ENCODE data around the gene BLVRB. TPM values are rescaled to one million over a fixed set of nuclear protein-coding genes. Genes with fewer than 3 reads are reported as not detected.

BLVRB gene
- total RNA-seq (2021), result 35.1 to 38.5 TPM (median 37.1 TPM) in 3 replicates
- percentile 43 among the genes with signal in this experiment for Bru-seq, nascent RNA
- long read RNA-seq, experiment 1, transcript BLVRB-201 (5 exons, 873 nt), result major isoform, 44 of 45 reads
- long read RNA-seq, experiment 1, partial matches to known transcripts, result 0 of 45 reads
- long read RNA-seq, experiment 1, other reads (novel, unspliced or antisense), result 1 of 45 reads
- long read RNA-seq, experiment 2, transcript BLVRB-201 (5 exons, 873 nt), result major isoform, 47 of 59 reads
- long read RNA-seq, experiment 2, partial matches to known transcripts, result 9 of 59 reads
- long read RNA-seq, experiment 2, other reads (novel, unspliced or antisense), result 1 of 59 reads
- long read RNA-seq, experiment 3, transcript BLVRB-201 (5 exons, 873 nt), result major isoform, 56 of 60 reads
- long read RNA-seq, experiment 3, partial matches to known transcripts, result 1 of 60 reads
- long read RNA-seq, experiment 3, other reads (novel, unspliced or antisense), result 3 of 60 reads

- DNase-seq (ENCODE audit: low spot score), result peak; percentile 100
- peak; percentile 92 for ATAC-seq
- CTCF ChIA-PET, result interaction anchor here (0.5 to 4.7 kb wide), 28 partner anchors 12 to 341 kb away, joined by 3 to 57 read pairs (median 6); partner anchors contain the start of genes LTBP4, SERTAD1 and SERTAD3
- TF ChIP-seq ERG (CRISPR knock-in tag; IDR thresholded peaks at IDR 0.05) (no peak), FOXK1 (CRISPR knock-in tag; IDR thresholded peaks at IDR 0.05) (0 out of 2 replicates have a peak, but pooled peaks have one; percentile 10), NFYB (CRISPR knock-in tag; conservative IDR thresholded peaks at IDR 0.05; ENCODE audit: low read depth) (0 out of 2 replicates have a peak, but pooled peaks have one; percentile 25), ZNF317 (CRISPR knock-in tag; IDR thresholded peaks at IDR 0.05; ENCODE audit: borderline replicate concordance, low read depth) (no peak), ZNF121 (CRISPR knock-in tag; IDR thresholded peaks at IDR 0.05) (no peak), SP1 (CRISPR knock-in tag; conservative IDR thresholded peaks at IDR 0.05) (peak; percentile 87), MXD4 (CRISPR knock-in tag; IDR thresholded peaks at IDR 0.05; ENCODE audit: borderline replicate concordance) (no peak), USF1 (CRISPR knock-in tag; IDR thresholded peaks at IDR 0.05) (peak; percentile 34; the same call in 1 of the 2 replicates), MAX (CRISPR knock-in tag; IDR thresholded peaks at IDR 0.05) (peak; percentile 59), CTCF (IDR thresholded peaks at IDR 0.05) (no peak), FOXP1 (CRISPR knock-in tag; IDR thresholded peaks at IDR 0.05; ENCODE audit: borderline replicate concordance) (peak; percentile 48; the same call in 1 of the 2 replicates), NR1H2 (CRISPR knock-in tag; IDR thresholded peaks at IDR 0.05) (no peak)
- Mint-ChIP-seq H3K9me3 (no peaks in the 10 kb centered on the region), H3K27me3 (ENCODE audit: low read depth) (peaks cover 38% of the 10 kb centered on the region), H3K4me1 (peaks cover 16% of the 10 kb centered on the region), H3K4me3 (peak within 1 kb of the TSS; percentile 79), H3K36me3 (0 out of 2 replicates have a peak, but pooled peaks cover 2% of the 10 kb centered on the region), H3K27ac (peak within 1 kb of the TSS; percentile 78)
- POLR2A ChIA-PET, result interaction anchor here (0.8 to 1.3 kb wide), 10 partner anchors 12 to 251 kb away, joined by 3 to 9 read pairs (median 4); partner anchors contain the start of genes COQ8B, ITPKC and SERTAD1
Observed at GRCh38 chr19:40465557-40466218, at the start of gene BLVRB. BLVRB (minus strand) TSS chr19:40465745; CDS start chr19:40465688, 57 bp downstream.

GRCh38 chr19:40513741-40514315 is 48.3 kb upstream of the BLVRB start:
- H3K36me3 Mint-ChIP-seq, result 0 out of 2 replicates have a peak, but pooled peaks cover 4% of the 10 kb centered on the region
- ChIA-PET CTCF (interaction anchor here (1.1 to 2.9 kb wide), 7 partner anchors 9 to 121 kb away, joined by 3 to 21 read pairs (median 7); no protein-coding TSS in a partner anchor), POLR2A (no interaction called here)
- no peak overlapping the region for H3K27ac Mint-ChIP-seq
- H3K4me1 Mint-ChIP-seq, result 0 out of 2 replicates have a peak, but pooled peaks cover 3% of the 10 kb centered on the region
- no peaks in the 10 kb centered on the region for H3K9me3 Mint-ChIP-seq
- ATAC-seq (no peak), DNase-seq (ENCODE audit: low spot score) (no peak)
- H3K4me3 Mint-ChIP-seq, result peak overlapping the region; percentile 38; the same call in 1 of the 2 replicates
- peaks cover 93% of the 10 kb centered on the region for H3K27me3 Mint-ChIP-seq (ENCODE audit: low read depth)
- TF ChIP-seq GABPB1 (CRISPR knock-in tag; IDR thresholded peaks at IDR 0.05), result no peak
- no peak for TF ChIP-seq ESRRA (CRISPR knock-in tag; IDR thresholded peaks at IDR 0.05; ENCODE audit: borderline replicate concordance)
- TF ChIP-seq FOXP1 (CRISPR knock-in tag; IDR thresholded peaks at IDR 0.05; ENCODE audit: borderline replicate concordance), result no peak
- no peak for TF ChIP-seq FOXK1 (CRISPR knock-in tag; IDR thresholded peaks at IDR 0.05)
- no peak for TF ChIP-seq MXD4 (CRISPR knock-in tag; IDR thresholded peaks at IDR 0.05; ENCODE audit: borderline replicate concordance)
- no peak for TF ChIP-seq JAZF1 (CRISPR knock-in tag; IDR thresholded peaks at IDR 0.05)
- no peak for TF ChIP-seq E2F1 (CRISPR knock-in tag; IDR thresholded peaks at IDR 0.05)
- TF ChIP-seq ZNF396 (CRISPR knock-in tag; IDR thresholded peaks at IDR 0.05; ENCODE audit: borderline replicate concordance), result no peak
- TF ChIP-seq ZNF532 (CRISPR knock-in tag; IDR thresholded peaks at IDR 0.05; ENCODE audit: borderline replicate concordance), result no peak
- TF ChIP-seq CDX4 (CRISPR knock-in tag; IDR thresholded peaks at IDR 0.05; ENCODE audit: borderline replicate concordance), result no peak
